ENCODE measurements around the gene KIF1C.

The KIF1C gene

DNA sequence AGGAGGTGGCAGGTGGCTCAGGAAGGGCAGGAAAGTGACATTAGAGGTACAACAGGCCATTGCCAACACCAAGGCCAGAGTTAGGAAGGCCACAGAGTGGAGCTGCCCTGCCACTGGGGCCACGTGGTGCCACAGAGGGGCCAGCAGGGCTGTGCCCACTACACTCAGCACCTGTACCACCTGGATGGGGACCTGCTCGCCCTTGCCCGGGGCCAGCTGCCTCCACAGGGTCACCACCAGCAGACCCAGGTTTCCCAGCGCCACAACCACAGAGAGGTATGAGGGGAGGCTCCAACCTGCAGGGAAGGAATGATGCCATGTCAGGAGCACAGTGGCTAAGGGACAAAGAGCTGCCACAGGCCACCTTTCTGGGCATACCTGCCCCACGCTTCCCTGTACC lies 36.3 kb downstream of the KIF1C start:
- Histone ChIP-seq H3K4me1 (ENCODE audit: control insufficient read depth, insufficient read depth, low read length) (no peaks in the 10 kb centered on the region), H3K27me3 (ENCODE audit: control insufficient read depth, insufficient read depth, low read length) (no peaks in the 10 kb centered on the region), H3K36me3 (ENCODE audit: control insufficient read depth, insufficient read depth, low read length) (no peaks in the 10 kb centered on the region), H3K9me3 (ENCODE audit: control insufficient read depth, insufficient read depth, low read length) (no peaks in the 10 kb centered on the region), H3K4me3 (ENCODE audit: low read depth, low read length) (no peak overlapping the region), H3K9ac (ENCODE audit: low read depth, low read length) (no peak overlapping the region)

DNA sequence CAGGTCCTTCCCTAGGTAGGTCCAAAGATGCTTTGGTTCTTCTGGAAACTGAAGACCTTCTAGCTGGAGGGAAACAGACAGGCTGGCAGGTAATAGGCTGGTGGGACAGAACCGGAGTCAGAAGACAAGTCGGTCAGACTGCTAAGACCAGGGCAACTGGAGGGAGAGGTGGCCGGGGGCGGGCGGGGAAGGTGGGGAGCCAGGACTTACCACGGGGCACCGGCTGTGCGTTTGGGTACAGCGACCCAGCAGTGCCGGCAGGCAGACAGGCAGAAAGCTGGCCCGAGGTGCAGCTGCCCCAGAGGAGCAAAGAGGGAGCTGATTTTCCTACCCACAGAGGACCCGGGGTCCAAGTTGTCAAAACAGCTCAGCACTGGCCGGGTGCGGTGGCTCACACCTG lies 36.9 kb downstream of the KIF1C start:
- Histone ChIP-seq H3K9me3 (ENCODE audit: control insufficient read depth, insufficient read depth, low read length) (no peaks in the 10 kb centered on the region), H3K4me3 (ENCODE audit: low read depth, low read length) (peak overlapping the region; percentile 39), H3K36me3 (ENCODE audit: control insufficient read depth, insufficient read depth, low read length) (no peaks in the 10 kb centered on the region)

DNA sequence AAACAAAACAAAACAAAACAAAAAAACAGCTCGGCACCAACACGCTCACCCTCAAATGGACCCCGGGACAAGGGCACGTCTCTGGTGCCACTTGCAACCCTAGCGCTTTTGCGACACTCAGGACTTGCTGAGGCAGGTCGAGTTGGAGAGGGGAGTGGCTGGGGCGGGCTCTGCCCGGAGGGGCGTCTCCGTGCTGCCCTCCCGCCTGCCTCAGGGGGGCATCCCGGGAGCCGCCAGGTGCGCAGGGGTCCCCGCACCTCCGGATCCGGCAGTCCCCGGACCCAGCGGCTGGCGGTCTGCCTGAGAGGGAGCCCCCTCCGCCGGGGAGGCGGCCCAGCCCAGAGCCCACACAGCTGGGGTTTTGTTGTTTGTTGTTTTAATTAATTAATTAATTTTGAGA lies 37.6 kb downstream of the KIF1C start, which contains the start of gene SLC52A1:
TSS of gene SLC52A1 (minus strand) at position 112 of the 400 bp plus-strand sequence. CDS start 820 bp downstream, outside the sequence.
- H3K27me3 ChIP-seq (ENCODE audit: control insufficient read depth, insufficient read depth, low read length): no peaks in the 10 kb centered on the region
- H3K36me3 ChIP-seq (ENCODE audit: control insufficient read depth, insufficient read depth, low read length): no peaks in the 10 kb centered on the region
- H3K4me3 ChIP-seq (ENCODE audit: low read depth, low read length): peak within 1 kb of the TSS; percentile 39
- H3K4me1 ChIP-seq (ENCODE audit: control insufficient read depth, insufficient read depth, low read length): no peaks in the 10 kb centered on the region
- no peaks in the 10 kb centered on the region for H3K9me3 ChIP-seq (ENCODE audit: control insufficient read depth, insufficient read depth, low read length)
- H3K9ac ChIP-seq (ENCODE audit: low read depth, low read length): no peak within 1 kb of the TSS

More for the DNA sequence above, 36.9 kb downstream of the KIF1C start:
- no peaks in the 10 kb centered on the region for H3K4me1 ChIP-seq (ENCODE audit: control insufficient read depth, insufficient read depth, low read length)
- H3K9ac ChIP-seq (ENCODE audit: low read depth, low read length): no peak overlapping the region
- no peaks in the 10 kb centered on the region for H3K27me3 ChIP-seq (ENCODE audit: control insufficient read depth, insufficient read depth, low read length)

DNA sequence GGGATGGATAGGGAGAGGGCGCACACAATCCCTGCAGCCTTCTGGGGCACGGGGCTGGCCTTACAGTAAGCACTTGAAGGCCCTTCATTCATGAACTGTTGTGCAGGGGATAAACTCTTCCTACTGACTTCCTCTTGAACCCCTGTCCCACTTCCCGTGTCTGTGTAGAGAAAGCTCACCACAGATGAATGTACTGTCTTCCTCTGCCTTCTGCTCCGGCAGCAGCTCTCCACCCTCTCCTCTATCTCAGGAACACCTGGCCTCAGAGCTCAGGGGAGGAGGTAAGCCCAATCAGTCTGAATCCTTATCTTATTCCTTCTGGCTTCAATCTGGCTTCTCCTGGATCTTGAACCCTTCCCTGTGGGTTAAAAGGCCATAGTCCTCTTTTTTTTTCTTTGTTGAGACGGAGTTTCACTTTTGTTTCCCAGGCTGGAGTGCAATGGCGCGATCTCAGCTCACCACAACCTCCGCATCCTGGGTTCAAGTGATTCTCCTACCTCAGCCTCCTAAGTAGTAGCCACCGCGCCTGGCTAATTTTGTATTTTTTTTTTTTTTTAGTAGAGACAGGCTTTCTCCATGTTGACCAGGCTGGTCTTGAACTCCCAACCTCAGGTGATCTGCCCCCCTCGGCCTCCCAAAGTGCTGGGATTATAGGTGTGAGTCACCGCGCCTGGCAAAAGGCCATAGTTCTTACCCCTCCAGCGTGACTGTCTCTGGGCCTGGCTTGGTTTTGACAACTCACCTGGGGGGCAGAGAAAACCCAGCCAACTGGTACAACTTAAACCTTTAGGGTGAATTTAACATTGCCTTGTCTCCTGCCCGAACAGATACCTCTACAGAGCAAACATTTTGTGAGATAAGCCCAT lies 44.6 kb downstream of the KIF1C start:
- H3K4me1 ChIP-seq (ENCODE audit: control insufficient read depth, insufficient read depth, low read length): no peaks in the 10 kb centered on the region
- no peaks in the 10 kb centered on the region for H3K27me3 ChIP-seq (ENCODE audit: control insufficient read depth, insufficient read depth, low read length)
- H3K9me3 ChIP-seq (ENCODE audit: control insufficient read depth, insufficient read depth, low read length): no peaks in the 10 kb centered on the region
- no peaks in the 10 kb centered on the region for H3K36me3 ChIP-seq (ENCODE audit: control insufficient read depth, insufficient read depth, low read length)
- H3K9ac ChIP-seq (ENCODE audit: low read depth, low read length): no peak overlapping the region
- H3K4me3 ChIP-seq (ENCODE audit: low read depth, low read length): no peak overlapping the region

DNA sequence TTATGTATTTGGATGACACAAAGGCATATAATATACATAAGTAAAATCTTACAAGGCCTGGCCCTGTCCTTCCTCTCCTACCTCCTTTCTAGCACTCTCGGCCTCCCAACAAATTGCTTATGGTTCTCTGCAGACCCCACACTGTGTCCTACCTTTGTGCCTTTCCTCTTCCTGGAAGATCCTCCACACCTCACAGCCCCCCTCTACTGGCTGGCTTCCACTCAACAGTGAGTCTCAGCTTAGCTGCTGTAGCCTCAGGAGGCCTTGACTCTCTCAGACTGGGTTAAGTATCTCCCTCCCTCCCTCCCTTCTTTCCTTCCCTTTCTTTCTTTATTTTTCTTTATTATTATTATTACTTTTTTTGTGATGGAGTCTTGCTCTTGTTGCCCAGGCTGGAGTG lies 45.8 kb downstream of the KIF1C start:
- H3K4me3 ChIP-seq (ENCODE audit: low read depth, low read length): no peak overlapping the region
- no peaks in the 10 kb centered on the region for H3K36me3 ChIP-seq (ENCODE audit: control insufficient read depth, insufficient read depth, low read length)
- no peaks in the 10 kb centered on the region for H3K4me1 ChIP-seq (ENCODE audit: control insufficient read depth, insufficient read depth, low read length)
- H3K27me3 ChIP-seq (ENCODE audit: control insufficient read depth, insufficient read depth, low read length): no peaks in the 10 kb centered on the region
- H3K9ac ChIP-seq (ENCODE audit: low read depth, low read length): no peak overlapping the region
- no peaks in the 10 kb centered on the region for H3K9me3 ChIP-seq (ENCODE audit: control insufficient read depth, insufficient read depth, low read length)

DNA sequence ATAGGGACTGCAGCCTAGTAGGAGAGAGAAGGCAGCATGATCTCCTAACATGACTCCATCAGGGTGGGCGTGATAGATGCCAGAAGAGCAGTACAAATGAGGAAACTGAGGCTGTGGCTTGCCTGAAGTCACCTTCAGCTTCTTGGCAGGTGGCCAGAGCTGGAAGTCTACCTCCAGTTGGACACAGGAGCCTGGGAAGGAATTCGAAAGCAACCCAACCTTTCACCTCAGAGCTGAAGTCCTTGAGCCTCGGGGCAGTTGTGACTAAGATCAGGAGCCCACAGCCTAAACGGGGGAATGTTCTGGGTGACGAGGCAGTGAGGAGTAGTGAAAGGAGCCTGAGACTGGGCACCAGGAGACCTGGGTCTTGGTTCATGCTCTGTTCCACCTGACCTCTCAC lies 46.9 kb downstream of the KIF1C start:
- H3K4me3 ChIP-seq (ENCODE audit: low read depth, low read length): no peak overlapping the region
- no peaks in the 10 kb centered on the region for H3K9me3 ChIP-seq (ENCODE audit: control insufficient read depth, insufficient read depth, low read length)
- no peak overlapping the region for H3K9ac ChIP-seq (ENCODE audit: low read depth, low read length)
- no peaks in the 10 kb centered on the region for H3K4me1 ChIP-seq (ENCODE audit: control insufficient read depth, insufficient read depth, low read length)
- no peaks in the 10 kb centered on the region for H3K36me3 ChIP-seq (ENCODE audit: control insufficient read depth, insufficient read depth, low read length)
- H3K27me3 ChIP-seq (ENCODE audit: control insufficient read depth, insufficient read depth, low read length): no peaks in the 10 kb centered on the region

DNA sequence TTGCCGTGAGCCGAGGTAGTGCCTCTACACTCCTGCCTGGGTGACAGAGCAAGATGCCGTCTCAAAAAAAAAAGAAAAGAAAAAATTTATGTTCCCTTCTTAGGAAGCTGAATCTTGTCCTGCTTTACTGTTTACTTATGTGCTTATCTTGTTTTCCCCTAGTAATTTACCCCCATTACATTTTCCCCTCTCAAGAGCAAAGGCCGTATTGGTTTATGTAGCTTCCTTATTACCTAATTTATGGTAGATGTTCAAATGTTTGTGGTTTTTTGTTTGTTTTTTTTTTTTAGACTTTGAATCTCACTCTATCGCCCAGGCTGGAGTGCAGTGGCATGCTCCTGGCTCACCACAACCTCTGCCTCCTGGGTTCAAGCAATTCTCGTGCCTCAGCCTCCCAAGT lies 47.7 kb downstream of the KIF1C start:
- Histone ChIP-seq H3K4me1 (ENCODE audit: control insufficient read depth, insufficient read depth, low read length) (no peaks in the 10 kb centered on the region), H3K36me3 (ENCODE audit: control insufficient read depth, insufficient read depth, low read length) (no peaks in the 10 kb centered on the region), H3K9ac (ENCODE audit: low read depth, low read length) (no peak overlapping the region), H3K27me3 (ENCODE audit: control insufficient read depth, insufficient read depth, low read length) (no peaks in the 10 kb centered on the region), H3K4me3 (ENCODE audit: low read depth, low read length) (no peak overlapping the region), H3K9me3 (ENCODE audit: control insufficient read depth, insufficient read depth, low read length) (no peaks in the 10 kb centered on the region)

DNA sequence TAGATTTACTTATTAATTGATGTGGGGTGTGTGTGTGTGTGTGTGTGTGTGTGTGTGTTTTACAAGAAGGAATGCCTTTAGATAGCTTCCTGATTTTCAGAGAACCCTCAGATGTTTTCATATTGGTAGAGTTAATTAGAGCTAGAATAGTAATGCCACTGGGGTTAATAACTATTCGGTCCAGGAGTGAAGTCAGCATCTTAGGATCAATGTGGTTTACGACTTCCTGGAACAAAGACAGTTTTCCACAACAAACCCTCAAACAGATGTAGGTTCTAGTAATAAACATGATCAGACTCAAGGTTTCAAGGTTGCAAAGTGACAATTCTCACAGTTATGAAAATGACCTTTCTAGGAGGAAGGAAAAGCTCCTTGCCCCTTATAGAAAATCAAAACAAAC lies 49.7 kb downstream of the KIF1C start:
- Histone ChIP-seq H3K27me3 (ENCODE audit: control insufficient read depth, insufficient read depth, low read length) (no peaks in the 10 kb centered on the region), H3K4me3 (ENCODE audit: low read depth, low read length) (no peak overlapping the region), H3K9me3 (ENCODE audit: control insufficient read depth, insufficient read depth, low read length) (no peaks in the 10 kb centered on the region), H3K9ac (ENCODE audit: low read depth, low read length) (no peak overlapping the region), H3K36me3 (ENCODE audit: control insufficient read depth, insufficient read depth, low read length) (no peaks in the 10 kb centered on the region), H3K4me1 (ENCODE audit: control insufficient read depth, insufficient read depth, low read length) (no peaks in the 10 kb centered on the region)

DNA sequence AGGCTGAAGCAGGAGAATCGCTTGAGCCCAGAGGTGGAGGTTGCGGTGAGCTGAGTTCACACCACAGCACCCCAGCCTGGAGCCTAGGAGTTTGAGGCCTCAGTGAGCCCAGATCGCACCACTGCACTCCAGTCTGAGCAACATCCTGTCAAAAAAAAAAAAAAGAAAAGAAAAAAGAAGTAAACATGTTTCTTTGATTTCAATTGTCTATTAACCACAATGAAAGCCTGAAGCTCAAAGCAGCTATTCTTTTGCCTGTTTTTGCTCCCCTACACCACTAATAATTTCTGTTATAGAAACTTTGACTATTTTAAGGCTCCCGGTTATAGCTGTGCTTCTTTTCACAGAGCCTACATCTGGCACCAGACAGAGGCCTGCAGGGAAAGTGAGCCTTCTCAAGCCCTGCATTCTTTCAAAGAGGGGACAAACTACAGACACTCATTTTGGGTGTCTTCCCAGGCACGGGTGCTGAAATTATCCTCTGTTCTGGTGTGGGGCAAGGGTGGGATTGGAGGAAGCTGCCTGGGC lies 51.6 kb downstream of the KIF1C start:
- Histone ChIP-seq H3K36me3 (ENCODE audit: control insufficient read depth, insufficient read depth, low read length) (no peaks in the 10 kb centered on the region), H3K27me3 (ENCODE audit: control insufficient read depth, insufficient read depth, low read length) (no peaks in the 10 kb centered on the region), H3K9me3 (ENCODE audit: control insufficient read depth, insufficient read depth, low read length) (no peaks in the 10 kb centered on the region), H3K4me1 (ENCODE audit: control insufficient read depth, insufficient read depth, low read length) (no peaks in the 10 kb centered on the region), H3K4me3 (ENCODE audit: low read depth, low read length) (no peak overlapping the region), H3K9ac (ENCODE audit: low read depth, low read length) (no peak overlapping the region)

DNA sequence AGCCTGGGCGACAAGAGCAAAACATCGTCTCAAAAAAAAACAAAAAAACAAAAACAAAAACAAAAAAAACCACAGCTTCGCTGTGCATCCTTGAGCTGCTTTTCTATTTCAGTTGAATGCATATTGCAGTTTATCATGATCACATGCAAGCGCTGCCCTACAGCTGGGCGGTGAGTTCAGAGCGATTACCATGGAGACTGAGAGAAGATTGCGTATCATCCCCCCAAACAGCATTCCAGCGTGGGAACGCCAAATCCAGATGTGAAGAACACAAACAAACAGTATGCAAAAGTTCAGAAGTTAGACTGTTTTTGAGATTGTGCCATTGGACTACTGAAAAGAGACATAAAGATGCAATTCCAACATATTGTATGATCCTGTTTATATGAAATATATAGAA lies 52.5 kb downstream of the KIF1C start:
- H3K4me1 ChIP-seq (ENCODE audit: control insufficient read depth, insufficient read depth, low read length): no peaks in the 10 kb centered on the region
- no peaks in the 10 kb centered on the region for H3K36me3 ChIP-seq (ENCODE audit: control insufficient read depth, insufficient read depth, low read length)
- no peak overlapping the region for H3K9ac ChIP-seq (ENCODE audit: low read depth, low read length)
- no peak overlapping the region for H3K4me3 ChIP-seq (ENCODE audit: low read depth, low read length)
- H3K27me3 ChIP-seq (ENCODE audit: control insufficient read depth, insufficient read depth, low read length): no peaks in the 10 kb centered on the region
- H3K9me3 ChIP-seq (ENCODE audit: control insufficient read depth, insufficient read depth, low read length): no peaks in the 10 kb centered on the region

DNA sequence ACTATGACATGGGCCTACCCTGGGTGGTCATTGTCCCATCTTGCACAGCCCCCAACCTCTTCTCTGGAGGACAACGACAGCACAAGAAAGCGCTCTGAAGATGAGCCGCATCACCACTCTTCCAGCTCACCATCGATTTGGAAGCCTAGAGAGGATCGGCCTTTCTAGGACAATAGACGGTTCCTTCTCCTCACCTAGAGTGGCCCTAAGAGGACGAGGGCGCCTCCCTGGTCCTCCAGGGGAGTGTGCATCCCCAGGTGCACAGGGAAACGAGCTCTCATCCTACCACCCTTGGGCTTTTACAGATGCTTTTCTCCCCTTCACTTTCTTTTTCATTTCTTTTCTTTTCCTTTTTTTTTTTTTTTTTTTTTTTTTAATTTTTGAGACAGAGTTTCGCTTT lies 57.8 kb downstream of the KIF1C start:
- no peaks in the 10 kb centered on the region for H3K27me3 ChIP-seq (ENCODE audit: control insufficient read depth, insufficient read depth, low read length)
- no peak overlapping the region for H3K9ac ChIP-seq (ENCODE audit: low read depth, low read length)
- no peak overlapping the region for H3K4me3 ChIP-seq (ENCODE audit: low read depth, low read length)
- no peaks in the 10 kb centered on the region for H3K4me1 ChIP-seq (ENCODE audit: control insufficient read depth, insufficient read depth, low read length)
- H3K9me3 ChIP-seq (ENCODE audit: control insufficient read depth, insufficient read depth, low read length): no peaks in the 10 kb centered on the region
- H3K36me3 ChIP-seq (ENCODE audit: control insufficient read depth, insufficient read depth, low read length): no peaks in the 10 kb centered on the region

DNA sequence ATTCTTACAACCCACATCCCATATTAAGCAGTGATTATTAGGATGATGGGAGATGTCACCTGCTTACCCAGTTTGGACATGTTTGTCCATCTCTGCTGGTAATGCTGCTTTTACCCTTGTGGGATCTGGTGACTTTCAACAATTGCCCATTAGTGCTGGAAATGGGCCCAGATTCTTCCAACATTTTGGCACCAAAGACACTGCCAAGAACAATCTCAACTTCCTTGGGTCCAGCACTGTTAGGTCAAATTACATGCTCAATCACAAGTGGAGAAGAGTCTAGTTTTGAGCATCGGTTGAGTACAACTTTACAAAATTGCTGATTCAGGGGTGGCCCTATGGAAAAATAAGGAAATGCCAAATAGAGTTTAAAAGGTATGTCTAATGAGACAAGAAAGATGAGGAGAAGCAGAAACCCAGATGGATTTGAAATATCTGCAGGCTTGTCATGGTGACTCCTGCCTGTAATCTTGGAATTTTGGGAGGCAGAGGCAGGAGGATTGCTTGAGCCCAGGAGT lies 67.5 kb downstream of the KIF1C start:
- Histone ChIP-seq H3K4me1 (ENCODE audit: control insufficient read depth, insufficient read depth, low read length) (no peaks in the 10 kb centered on the region), H3K4me3 (ENCODE audit: low read depth, low read length) (no peak overlapping the region), H3K36me3 (ENCODE audit: control insufficient read depth, insufficient read depth, low read length) (no peaks in the 10 kb centered on the region), H3K9me3 (ENCODE audit: control insufficient read depth, insufficient read depth, low read length) (no peaks in the 10 kb centered on the region), H3K9ac (ENCODE audit: low read depth, low read length) (no peak overlapping the region), H3K27me3 (ENCODE audit: control insufficient read depth, insufficient read depth, low read length) (no peaks in the 10 kb centered on the region)

All from iPS-15b (cell line).